CD4-positive, alpha-beta T cell treated with Interleukin-17A for 1 hour (primary cell): Measurements from ENCODE around the gene RPL34.
"Not testable (repeated sequence)": the region's sequence is repeated elsewhere in the genome, so short reads cannot be mapped to it uniquely, and the experiment has no call there.

Source experiments
- DNase-seq: peaks from one replicate; pipeline ENCODE4 v3.0.0-alpha.2; 2020

The RPL34 gene

GRCh38 chr4:108620101-108620932 lies at the start of gene RPL34:
TSS of gene RPL34 (plus strand) at chr4:108620576. CDS start at chr4:108621960, 1,384 bp downstream.
- peak; percentile 98 for DNase-seq

- no peak for DNase-seq
Measured at GRCh38 chr4:108570993-108571569, 49.3 kb upstream of the RPL34 start.

GRCh38 chr4:108574402-108574801 lies 46.0 kb upstream of the RPL34 start:
- no peak for DNase-seq

- DNase-seq, result no peak
Measured at GRCh38 chr4:108581083-108581482, 39.3 kb upstream of the RPL34 start.

DNA sequence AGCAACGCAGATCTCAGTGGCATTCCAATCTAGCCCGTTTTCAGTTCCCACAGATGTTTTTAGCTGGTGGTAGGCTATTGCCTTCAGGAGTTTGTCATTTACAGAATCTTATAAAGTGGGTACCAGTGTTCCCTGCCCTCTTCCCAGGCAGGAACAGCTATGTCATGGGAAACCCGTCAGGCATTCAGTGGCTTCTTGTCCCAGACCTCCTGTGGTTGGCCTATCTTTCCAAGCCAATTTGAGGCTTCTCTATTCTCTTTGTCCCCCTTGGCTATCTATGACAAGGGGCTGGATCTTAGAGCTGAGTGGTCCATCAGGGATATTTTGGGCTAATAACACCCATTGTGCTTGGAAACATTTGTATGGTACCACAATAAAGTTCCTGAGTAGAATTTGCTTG lies 33.6 kb upstream of the RPL34 start:
- no peak for DNase-seq

DNA sequence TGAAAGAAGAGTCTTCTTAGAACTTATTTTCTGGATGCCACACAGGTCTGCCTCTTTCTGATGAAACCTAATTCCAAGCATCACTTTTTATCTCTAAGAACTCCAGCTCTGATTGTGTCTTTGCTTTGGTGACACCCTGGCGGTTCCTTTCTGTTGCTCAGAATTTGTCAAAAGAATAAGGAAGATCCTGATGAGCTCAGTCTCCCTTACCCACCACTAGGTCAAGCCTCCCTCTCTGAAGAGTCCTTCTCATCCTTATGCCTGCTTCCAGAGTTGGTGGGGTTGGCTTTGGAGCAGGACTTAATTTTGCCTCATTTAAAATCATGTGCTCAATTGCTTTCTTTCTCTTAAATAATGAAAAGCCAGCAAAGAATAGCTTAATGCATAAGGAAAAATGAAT lies 31.5 kb upstream of the RPL34 start:
- DNase-seq, result no peak

DNA sequence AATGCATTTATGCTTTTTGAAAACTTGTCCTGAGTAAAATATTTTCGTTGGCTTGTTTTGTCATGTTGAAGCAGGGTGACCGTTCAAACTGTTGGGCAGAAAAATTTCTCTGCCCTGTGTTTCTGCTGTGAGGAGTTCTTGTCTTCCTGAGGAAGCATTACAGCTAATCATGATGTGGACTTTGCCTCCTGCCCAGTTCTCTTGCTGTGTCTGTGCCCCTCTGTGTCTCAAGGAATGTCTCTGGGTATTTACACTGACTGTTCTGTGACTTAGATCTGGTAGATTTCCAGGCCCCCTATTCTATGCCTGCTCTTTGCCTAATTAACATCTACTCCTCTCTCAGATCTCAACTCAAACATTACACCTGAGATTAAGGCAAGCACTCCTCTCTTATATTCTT lies 30.4 kb upstream of the RPL34 start:
- DNase-seq, result no peak

- DNase-seq, result no peak
Measured at GRCh38 chr4:108590776-108591175, 29.6 kb upstream of the RPL34 start.

GRCh38 chr4:108592674-108592986 lies 27.7 kb upstream of the RPL34 start:
- DNase-seq, result no peak

- DNase-seq, result not testable (repeated sequence)
Measured at GRCh38 chr4:108594296-108594695, 26.1 kb upstream of the RPL34 start.

DNA sequence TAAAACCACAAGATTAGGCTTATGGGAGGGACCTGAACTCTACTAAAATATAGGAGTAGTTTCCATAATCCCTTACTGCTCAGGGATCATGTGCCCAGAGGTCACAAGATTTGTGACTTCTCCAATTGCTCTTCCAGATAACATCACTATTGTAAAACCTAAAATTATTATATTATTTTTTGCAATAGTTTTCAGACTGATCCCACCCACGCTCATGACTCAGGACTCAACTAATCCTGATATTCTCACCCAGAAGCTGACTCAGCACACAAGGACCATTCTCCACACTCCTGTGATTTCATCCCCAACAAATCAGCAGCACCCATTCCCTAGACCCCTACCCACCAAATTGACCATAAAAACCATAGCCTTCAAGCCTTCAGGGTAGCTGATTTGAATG lies 24.0 kb upstream of the RPL34 start:
- DNase-seq, result no peak

- DNase-seq, result no peak
Measured at GRCh38 chr4:108601106-108601505, 19.3 kb upstream of the RPL34 start.

DNA sequence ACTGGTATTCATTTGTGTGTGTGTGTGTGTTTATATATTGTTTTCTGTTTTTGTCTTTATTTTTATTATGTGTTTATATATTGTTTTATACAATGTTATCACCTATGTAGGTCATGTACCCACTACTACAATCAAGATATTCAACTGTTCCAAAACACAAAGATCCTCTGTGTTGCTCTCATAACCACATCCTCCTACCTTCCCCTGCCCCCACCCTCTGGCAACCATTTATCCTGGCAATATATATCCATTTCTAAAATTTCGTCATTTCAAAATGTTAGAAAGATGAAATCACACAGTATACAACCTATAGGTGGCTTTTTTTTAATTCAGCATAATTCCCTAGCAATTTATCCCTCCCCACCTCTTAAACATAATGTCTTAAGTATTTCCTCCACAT lies 18.8 kb upstream of the RPL34 start:
- peak; percentile 13 for DNase-seq

- no peak for DNase-seq
Measured at GRCh38 chr4:108602163-108602562, 18.2 kb upstream of the RPL34 start.

DNA sequence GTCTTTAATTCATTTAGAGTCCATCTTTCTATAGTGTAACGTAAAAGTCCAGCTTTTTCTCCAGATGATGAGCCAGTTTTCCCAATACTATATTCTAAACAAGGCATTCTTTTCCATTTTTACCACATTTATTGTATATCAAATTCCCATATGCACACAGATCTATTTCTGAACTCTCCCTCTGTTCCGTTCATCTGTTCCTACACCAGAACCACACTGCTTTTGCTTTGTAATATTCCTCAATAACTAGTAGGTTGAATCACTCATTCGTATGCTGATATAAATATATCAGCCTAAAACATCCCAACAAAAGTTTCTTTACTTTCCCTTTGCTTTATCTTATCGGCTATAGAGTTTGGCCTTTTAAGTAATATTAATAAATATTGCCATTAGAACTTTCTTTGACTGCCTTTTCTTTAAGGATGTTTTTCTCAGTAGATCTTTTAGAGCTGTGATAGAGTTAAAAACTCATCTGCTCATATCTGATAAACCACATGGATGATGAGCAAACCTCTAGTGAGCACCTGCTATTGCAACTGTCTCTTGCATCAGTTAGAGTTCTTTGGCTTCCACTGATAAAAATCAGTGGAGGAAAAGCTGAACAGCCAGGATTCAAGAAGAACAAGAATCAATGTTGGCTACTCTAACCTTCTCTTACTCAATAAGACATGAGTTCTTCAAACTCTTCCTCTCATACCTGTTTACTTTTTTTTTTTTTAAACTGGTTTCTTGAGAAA lies 13.1 kb upstream of the RPL34 start:
- no peak for DNase-seq

DNA sequence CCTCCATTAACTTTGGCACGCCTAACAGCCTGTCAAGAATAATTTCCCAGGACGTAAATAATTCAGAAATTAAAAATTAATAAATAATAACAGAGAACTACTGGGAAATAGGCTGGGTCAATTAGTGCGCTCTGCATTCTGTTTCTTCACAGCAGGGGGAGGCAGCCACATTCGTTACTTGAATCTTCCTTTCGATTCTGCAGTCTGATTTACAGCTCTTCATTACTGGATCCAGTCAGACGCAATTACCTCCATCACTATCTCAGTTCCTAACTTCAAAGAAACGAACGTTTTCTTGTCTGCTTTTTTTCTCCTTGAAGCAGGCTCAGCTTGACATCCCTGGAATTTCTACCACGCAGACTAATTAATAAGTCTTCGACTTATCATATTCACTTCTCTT lies 9.0 kb upstream of the RPL34 start:
- no peak for DNase-seq

DNA sequence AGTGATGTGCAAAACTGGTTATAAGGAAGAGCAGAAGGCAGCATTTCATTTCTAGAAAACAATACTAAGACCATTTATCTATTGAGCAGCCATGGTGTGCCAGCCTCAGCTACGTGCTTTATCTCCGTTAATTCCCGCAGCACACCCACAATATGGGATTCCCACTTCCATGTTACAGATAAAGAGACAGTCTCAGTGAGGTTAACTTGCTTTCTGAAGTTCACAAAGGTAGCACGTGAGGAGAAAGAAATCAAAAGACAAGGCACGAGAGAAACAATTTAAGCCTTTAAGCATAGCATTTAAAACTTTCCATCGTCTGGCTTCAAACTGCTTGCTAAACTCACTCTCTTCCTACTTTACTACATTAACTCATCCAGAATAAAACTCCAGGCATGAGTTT lies 8.0 kb upstream of the RPL34 start:
- no peak for DNase-seq

DNA sequence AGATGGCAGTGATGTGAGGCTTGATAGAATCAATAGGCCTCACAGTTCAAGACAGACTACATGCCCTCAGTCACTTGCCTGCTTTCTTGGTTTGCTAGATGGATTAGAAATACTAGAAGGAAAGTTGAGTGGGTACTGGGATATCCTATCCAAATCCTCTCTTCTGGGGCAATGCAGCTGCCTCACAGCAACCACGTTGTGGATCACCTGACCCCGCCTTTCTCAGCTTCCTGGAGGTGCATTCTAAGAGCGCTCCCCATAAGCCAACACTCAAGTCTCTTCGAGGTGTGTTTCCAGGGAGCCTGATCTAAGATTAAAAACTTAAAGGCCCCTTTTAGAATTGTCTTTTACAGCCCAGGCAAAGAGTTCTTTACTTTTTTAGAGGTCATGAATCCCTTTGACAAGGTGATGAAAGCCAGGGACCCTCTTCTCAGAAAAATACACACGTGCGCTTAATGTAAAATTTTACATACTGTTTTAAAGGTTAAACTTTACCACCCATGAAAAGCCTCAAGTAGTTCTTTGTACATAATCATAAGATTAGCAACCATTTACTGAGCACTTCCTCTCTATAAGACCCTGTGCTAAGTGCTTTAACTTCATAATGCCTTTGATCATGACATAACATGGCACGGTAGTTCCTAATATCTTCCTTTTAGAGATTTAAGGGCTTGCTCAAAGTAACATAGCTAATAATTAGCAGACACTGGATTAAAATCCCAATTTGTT lies 840 bp upstream of the RPL34 start:
- peak; percentile 45 for DNase-seq

GRCh38 chr4:108620933-108621905 lies 843 bp downstream of the RPL34 start:
- no peak for DNase-seq

DNA sequence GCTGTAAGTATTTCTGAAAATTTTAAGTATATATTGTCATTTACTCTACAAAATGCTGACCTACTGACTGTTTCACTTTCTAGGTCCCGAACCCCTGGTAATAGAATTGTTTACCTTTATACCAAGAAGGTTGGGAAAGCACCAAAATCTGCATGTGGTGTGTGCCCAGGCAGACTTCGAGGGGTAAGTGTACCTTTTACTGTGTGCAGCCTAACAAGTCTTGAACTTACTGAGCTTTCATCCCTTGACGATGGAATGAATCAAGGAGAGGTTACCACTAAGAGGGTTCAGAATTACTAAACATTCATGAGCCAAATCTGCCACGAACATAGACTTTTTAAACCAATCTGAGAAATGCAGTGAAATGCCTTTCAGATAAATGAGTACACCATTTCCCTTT lies 1.6 kb downstream of the RPL34 start:
- DNase-seq, result peak; percentile 15

DNA sequence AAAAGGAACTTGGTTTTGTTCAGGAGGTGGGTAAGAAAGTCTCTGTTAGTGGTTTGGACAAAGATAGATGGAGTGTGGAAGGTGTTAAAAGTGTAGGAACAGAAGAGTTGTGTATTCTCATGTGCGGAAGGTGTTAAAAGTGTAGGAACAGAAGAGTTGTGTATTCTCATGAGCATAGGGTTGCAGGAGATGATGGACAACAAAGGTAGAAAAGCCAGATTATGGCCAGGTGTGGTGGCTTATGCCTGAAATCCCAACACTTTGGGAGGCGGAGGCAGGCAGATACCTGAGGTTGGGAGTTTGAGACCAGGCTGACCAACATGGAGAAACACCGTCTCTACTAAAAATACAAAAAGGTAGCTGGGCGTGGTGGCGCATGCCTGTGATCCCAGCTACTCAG lies 2.5 kb downstream of the RPL34 start:
- no peak for DNase-seq
